Esophagus (tissue), 2 donors: ENCODE measurements around the gene NRCAM. TPM values are rescaled to one million over a fixed set of nuclear protein-coding genes. Genes with fewer than 3 reads are reported as not detected.

Experiments used
- H3K27ac ChIP-seq, 2 donors: one replicate each; pipeline ENCODE4 v1.5.1; 2013; ENCODE audit warnings: low read depth in 2 of 2, mild to moderate bottlenecking in 2 of 2, inconsistent platforms in 1 of 2, low read length in 1 of 2, moderate library complexity in 1 of 2
- H3K27me3 ChIP-seq, 2 donors: one replicate each; pipeline ENCODE4 v1.6.1; 2013; ENCODE audit warnings: low read length in 2 of 2, control low read depth in 1 of 2, mild to moderate bottlenecking in 1 of 2; ENCODE audit not compliant: insufficient read depth in 2 of 2, control insufficient read depth in 1 of 2
- H3K36me3 ChIP-seq, 2 donors: one replicate each; pipeline ENCODE4 v1.6.1; 2013; ENCODE audit warnings: low read length in 1 of 2; ENCODE audit not compliant: control insufficient read depth in 2 of 2, insufficient read depth in 2 of 2
- H3K4me1 ChIP-seq, 2 donors: one replicate each; pipeline ENCODE4 v1.6.1; 2013; ENCODE audit warnings: low read length in 1 of 2; ENCODE audit not compliant: control insufficient read depth in 2 of 2, insufficient read depth in 2 of 2
- H3K4me3 ChIP-seq, 2 donors: one replicate each; pipeline ENCODE4 v1.5.1; 2013; ENCODE audit warnings: low read length in 2 of 2, mild to moderate bottlenecking in 2 of 2, low read depth in 1 of 2, moderate library complexity in 1 of 2
- H3K9me3 ChIP-seq, 2 donors: one replicate each; pipeline ENCODE4 v1.6.1; 2013; ENCODE audit warnings: mild to moderate bottlenecking in 2 of 2, low read depth in 1 of 2, low read length in 1 of 2, moderate library complexity in 1 of 2; ENCODE audit not compliant: control insufficient read depth in 2 of 2, insufficient read depth in 1 of 2
- WGBS, 2 donors: extraction: QIAGEN DNeasy Blood & Tissue Kit; methylation state at CpG; one replicate each; pipeline ENCODE4 v1.1.7; 2013; 5-methylcytosine and 5-hydroxymethylcytosine counted together
- polyA plus RNA-seq, 2 donors: library from polyadenylated mRNA; stranded (reverse); fragments of 200-250 nt; gene quantifications; one replicate each; pipeline ENCODE4 v1.2.3, GENCODE V29; 2013
- donor health status: healthy with polysubstance abuse.
- donor health status: Bipolar disorder and iron deficiency.

Gene NRCAM
- polyA plus RNA-seq, 2 donors = 0.35 to 0.96 TPM

GRCh38 chr7:108461840-108462239, 5.6 kb upstream of the NRCAM start:
- Histone ChIP-seq H3K4me3 (no peak overlapping the region), H3K36me3 (no peaks in the 10 kb centered on the region), H3K9me3 (no peaks in the 10 kb centered on the region), H3K4me1 (no peaks in the 10 kb centered on the region), H3K27ac (no peak overlapping the region), H3K27me3 (peaks cover 0 to 1% of the 10 kb centered on the region in 2 donors)
- WGBS, 2 donors = 72 to 86% methylated on average over 3 of the region's 3 CpGs

DNA sequence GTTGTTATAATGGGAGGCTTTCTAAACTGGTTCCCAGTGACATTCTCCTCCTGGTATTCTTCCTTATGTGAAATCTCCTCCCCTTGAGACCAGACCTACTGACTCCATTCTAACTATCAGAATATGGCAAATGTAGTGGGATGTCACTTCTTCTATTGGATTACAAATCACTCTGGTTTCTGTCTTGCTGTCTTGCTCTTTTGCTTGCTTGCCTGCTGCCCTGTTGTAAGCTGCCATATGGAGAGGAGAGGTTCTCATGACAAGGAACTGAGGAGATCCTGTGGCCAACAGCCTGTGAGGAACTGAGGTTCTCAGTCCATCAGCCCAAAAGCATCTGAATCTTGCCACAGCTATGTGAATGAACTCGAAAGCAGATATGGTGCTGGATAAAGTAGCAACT, 4.7 kb upstream of the NRCAM start:
- Histone ChIP-seq H3K36me3 (no peaks in the 10 kb centered on the region), H3K4me3 (no peak overlapping the region), H3K4me1 (peaks cover 0 to 2% of the 10 kb centered on the region in 2 donors), H3K27me3 (peaks cover 0 to 10% of the 10 kb centered on the region in 2 donors), H3K27ac (no peak overlapping the region), H3K9me3 (no peaks in the 10 kb centered on the region)
- 71 to 94% methylated on average over 1 of the region's 1 CpG for WGBS, 2 donors

DNA sequence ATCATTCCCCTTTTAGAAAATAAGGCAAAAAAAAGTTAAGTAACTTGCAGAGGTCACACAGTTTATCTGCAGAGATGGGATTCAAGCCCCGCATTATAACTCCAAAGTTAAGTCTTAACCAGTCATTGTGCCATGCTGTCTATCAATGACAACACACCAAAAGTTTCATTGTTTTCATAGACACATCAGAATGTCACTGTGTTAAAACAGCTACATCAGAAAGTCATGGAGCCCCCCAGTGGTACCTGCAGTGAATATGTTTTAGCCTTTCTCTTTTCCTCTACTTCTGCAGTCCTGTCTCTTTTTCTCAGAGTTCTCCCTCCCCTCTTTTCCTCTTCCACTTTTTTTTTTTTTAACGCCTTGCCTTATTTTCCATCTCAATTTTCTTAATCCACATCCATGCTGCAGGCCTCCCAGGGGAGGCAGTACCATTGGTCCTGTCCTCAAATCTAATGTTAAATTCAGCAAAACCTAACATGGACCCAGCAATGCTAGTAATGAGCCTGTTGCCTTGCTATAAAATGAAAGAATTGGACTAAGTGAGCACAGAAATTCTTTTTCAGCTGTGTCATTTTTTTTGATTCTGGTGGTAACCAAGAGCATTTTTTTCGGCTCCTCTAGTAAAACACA, 3.8 kb upstream of the NRCAM start:
- H3K27me3 ChIP-seq = peaks cover 0 to 17% of the 10 kb centered on the region in 2 donors
- H3K4me3 ChIP-seq = no peak overlapping the region
- 56 to 61% methylated on average over 3 of the region's 3 CpGs for WGBS, 2 donors
- H3K4me1 ChIP-seq = peaks cover 8 to 10% of the 10 kb centered on the region in 2 donors
- H3K27ac ChIP-seq = no peak overlapping the region
- H3K36me3 ChIP-seq = no peaks in the 10 kb centered on the region
- no peaks in the 10 kb centered on the region for H3K9me3 ChIP-seq

DNA sequence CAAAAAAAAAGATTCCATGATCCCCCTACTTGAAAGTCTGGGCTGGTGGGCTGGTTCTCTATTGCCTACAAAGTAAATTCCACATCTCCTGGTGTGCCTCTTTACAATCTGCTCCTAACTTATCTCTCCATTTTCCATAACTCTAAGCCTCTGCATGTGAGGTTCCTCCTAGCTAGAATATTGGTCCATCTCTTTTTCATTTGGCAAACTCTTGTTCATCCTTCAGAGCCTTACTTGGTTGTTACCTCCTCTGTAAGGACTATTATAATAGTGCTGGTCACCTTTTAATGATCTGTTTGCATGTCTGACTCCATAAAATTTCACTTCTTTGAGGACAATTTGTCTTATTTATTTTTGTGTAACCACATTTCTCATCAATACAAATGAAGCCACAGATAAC, 1.6 kb upstream of the NRCAM start:
- peaks cover under 1 to 19% of the 10 kb centered on the region in 2 donors for H3K27me3 ChIP-seq
- no peaks in the 10 kb centered on the region for H3K9me3 ChIP-seq
- H3K36me3 ChIP-seq = no peaks in the 10 kb centered on the region
- no peak overlapping the region for H3K4me3 ChIP-seq
- peaks cover 8 to 11% of the 10 kb centered on the region in 2 donors for H3K4me1 ChIP-seq
- H3K27ac ChIP-seq = no peak overlapping the region

DNA sequence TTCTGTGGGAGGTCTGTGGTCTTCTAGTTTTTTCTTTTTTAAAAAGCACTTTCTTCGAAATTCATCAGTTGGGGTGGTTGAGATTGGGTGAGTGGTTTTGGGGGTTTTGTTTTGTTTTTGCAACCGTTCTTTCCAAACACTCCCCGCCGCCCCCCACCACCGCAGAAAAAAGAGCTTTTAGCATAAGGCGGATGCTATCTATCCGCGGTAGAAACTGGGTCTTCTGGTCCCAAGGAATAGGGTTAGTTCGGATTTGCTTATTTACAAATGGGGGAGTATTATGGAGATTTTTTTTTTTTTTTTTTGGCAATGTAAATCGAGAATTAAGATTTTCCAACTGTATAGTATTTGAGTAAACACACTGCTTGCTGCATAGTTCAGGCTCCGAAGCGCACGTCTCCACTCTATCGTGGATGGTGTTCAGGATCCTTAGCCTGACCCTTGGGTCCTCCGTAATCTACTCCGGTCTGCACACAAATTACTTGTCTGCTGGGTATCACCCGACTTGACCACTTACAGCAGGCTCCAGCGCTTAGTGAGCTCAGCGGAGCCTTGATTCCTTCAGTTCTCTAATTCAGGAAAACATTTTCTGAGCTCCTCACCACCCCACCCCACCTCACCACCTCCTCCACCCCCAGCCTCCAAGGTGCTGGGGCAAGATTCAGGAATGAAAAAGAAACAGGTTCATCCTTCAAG, 757 bp upstream of the NRCAM start:
- Histone ChIP-seq H3K4me1 (peaks cover 8 to 11% of the 10 kb centered on the region in 2 donors), H3K9me3 (no peaks in the 10 kb centered on the region), H3K27me3 (peaks cover 4 to 19% of the 10 kb centered on the region in 2 donors), H3K4me3 (peak overlapping the region in 1 of 2 donors; percentile 63), H3K27ac (no peak overlapping the region), H3K36me3 (no peaks in the 10 kb centered on the region)
- 19 to 25% methylated on average over 19 of the region's 19 CpGs for WGBS, 2 donors

GRCh38 chr7:108455551-108455997, 662 bp downstream of the NRCAM start:
- Histone ChIP-seq H3K27me3 (peaks cover 4 to 19% of the 10 kb centered on the region in 2 donors), H3K36me3 (no peaks in the 10 kb centered on the region), H3K9me3 (no peaks in the 10 kb centered on the region), H3K4me3 (peak overlapping the region; percentile 54 to 63), H3K27ac (no peak overlapping the region), H3K4me1 (peaks cover 8 to 11% of the 10 kb centered on the region in 2 donors)
- WGBS, 2 donors = 1% methylated on average over 47 of the region's 47 CpGs

- H3K4me1 ChIP-seq = peaks cover 8 to 11% of the 10 kb centered on the region in 2 donors
- peak overlapping the region; percentile 54 to 63 for H3K4me3 ChIP-seq
- WGBS, 2 donors = 1 to 2% methylated on average over 57 to 72 of the region's 72 CpGs
- H3K27ac ChIP-seq = no peak overlapping the region
- peaks cover 4 to 19% of the 10 kb centered on the region in 2 donors for H3K27me3 ChIP-seq
- no peaks in the 10 kb centered on the region for H3K36me3 ChIP-seq
- H3K9me3 ChIP-seq = no peaks in the 10 kb centered on the region
Measured at GRCh38 chr7:108454674-108455550, 1.3 kb downstream of the NRCAM start.

- H3K36me3 ChIP-seq = no peaks in the 10 kb centered on the region
- no peak overlapping the region for H3K4me3 ChIP-seq
- WGBS, 2 donors = 53 to 71% methylated on average over 4 of the region's 4 CpGs
- peaks cover 4 to 19% of the 10 kb centered on the region in 2 donors for H3K27me3 ChIP-seq
- H3K27ac ChIP-seq = no peak overlapping the region
- H3K9me3 ChIP-seq = no peaks in the 10 kb centered on the region
- H3K4me1 ChIP-seq = peaks cover 8 to 11% of the 10 kb centered on the region in 2 donors
Measured at GRCh38 chr7:108454317-108454673, 1.9 kb downstream of the NRCAM start.

GRCh38 chr7:108453320-108453719, 2.9 kb downstream of the NRCAM start:
- Histone ChIP-seq H3K36me3 (no peaks in the 10 kb centered on the region), H3K4me1 (peaks cover 8 to 11% of the 10 kb centered on the region in 2 donors), H3K27me3 (peaks cover 4 to 19% of the 10 kb centered on the region in 2 donors), H3K9me3 (no peaks in the 10 kb centered on the region), H3K4me3 (no peak overlapping the region), H3K27ac (no peak overlapping the region)
- 89 to 92% methylated on average over 4 of the region's 4 CpGs for WGBS, 2 donors
